ENCODE data around the gene SNX1.
"Not testable (repeated sequence)": the region's sequence is repeated elsewhere in the genome, so short reads cannot be mapped to it uniquely, and the experiment has no call there.

SNX1 gene

DNA sequence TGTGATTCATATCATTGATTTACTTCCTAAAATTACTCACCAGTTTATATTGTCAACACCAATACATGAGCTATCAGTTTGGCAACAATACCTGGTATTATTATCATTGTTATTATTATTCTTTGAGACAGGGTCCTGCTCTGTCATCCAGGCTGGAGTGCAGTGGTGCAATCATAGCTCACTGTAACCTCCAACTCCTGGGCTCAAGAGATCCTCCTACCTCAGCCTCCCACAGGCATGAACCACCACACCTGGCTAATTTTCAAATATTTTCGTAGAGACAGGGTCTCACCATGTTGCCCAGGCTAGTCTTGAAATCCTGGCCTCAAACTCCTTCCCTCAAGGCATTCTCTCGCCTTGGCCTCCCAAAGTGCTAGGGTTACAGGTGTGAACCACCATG, 22.3 kb upstream of the SNX1 start:
- DNase-seq (ENCODE audit: low spot score) = not testable (repeated sequence)

DNA sequence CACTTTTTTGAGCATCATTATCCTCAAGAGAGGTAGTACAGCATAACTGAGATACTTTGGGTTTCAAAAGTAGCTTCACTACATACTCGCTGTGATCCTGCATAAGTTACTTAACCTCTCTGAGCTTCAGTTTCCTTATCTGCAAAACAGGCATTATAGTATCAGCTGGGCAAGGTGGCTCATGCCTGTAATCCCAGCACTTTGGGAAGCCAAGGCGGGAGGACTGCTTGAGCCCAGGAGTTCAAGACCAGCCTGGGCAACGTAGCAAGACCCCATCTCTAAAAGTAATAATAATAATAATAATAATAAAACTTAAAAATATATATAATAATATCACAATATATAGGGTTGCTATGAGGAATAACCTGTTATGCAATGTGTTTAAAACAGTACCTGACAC, 13.0 kb upstream of the SNX1 start:
- DNase-seq (ENCODE audit: low spot score) = no peak

DNA sequence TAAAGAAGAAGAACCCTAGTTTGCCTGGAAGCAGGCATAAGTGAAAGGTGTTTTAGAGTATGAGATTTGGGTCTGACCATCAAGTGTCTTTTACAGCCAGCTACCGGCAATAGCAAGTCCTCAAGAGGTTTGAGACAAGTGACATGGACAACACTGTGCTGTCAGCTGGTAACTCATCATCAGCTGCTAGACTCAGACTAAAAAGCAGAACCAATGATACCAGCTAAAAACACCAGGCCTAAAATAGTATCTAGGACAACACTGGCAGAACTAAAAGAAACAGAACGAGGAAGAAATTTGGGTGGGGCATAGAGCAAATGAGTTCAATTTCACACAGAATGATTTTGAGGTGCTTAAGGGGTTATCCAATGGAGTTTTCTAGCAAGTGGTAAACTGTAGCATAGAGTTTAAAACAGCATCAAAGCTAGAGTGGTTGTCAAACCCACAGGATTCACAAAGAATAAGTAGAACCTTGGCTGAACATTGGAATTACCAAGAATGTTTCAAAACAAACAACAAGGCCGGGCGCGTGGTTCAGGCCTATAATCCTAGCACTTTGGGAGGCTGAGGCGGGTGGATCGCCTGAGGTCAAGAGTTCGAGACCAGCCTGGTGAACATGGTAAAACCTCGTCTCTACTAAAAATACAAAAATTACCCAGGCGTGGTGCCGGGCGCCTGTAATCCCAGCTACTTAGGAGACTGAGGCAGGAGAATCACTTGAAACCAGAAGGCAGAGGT, 6.1 kb upstream of the SNX1 start:
- DNase-seq (ENCODE audit: low spot score) = no peak

DNA sequence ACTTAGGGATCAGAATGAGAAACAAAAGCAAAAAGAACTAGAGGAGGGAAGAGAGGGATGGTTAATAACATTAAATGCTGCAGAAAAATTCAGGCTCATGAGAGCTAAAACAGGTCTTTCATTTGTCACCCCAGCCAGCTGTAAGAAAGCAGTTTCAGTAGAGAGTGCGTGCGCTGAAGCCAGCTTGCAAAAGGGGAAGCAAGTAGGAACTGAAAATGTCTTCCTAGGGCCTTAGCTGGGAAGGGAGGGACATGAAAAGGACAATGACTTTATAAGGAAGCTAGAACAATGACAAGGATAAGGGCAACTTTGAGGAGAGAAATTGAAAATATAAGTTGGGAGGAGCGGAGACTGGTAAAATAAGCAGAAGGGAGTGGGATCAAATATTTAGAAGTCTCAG, 5.3 kb upstream of the SNX1 start:
- no peak for DNase-seq (ENCODE audit: low spot score)

DNA sequence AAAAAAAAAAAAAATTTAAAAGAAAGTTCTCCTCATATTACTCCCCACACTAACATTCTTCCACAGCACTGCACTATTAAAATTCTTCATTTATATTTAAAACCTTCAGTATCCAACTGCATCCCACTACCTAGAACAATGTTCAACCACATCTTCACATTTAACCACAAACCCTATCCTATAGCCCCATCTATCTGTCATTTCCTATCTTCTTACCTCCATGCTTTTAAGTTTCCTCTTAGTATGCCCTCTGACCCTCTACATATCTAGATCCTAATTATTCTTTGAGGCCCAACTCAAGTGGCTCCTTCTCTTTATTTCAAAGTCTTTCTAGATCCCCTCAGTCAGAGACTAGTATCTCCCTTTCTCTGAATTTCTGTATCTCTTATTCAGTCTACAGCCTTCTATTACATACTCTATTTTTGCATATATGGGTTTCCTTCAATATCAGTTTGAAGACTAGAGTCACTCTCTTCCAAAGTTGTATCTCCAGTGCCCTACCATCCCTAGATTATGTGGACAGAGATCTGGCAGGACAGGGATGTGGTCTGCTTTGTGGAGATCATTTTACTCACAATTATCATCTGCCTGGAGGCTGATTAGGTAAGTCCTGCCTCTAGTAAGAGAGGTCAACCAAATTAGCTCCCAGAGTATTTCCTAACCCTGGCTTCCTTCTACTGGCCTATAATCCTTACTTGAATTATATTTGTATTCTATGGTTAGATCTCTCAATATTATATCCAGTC, 3.5 kb upstream of the SNX1 start:
- DNase-seq (ENCODE audit: low spot score) = no peak

DNA sequence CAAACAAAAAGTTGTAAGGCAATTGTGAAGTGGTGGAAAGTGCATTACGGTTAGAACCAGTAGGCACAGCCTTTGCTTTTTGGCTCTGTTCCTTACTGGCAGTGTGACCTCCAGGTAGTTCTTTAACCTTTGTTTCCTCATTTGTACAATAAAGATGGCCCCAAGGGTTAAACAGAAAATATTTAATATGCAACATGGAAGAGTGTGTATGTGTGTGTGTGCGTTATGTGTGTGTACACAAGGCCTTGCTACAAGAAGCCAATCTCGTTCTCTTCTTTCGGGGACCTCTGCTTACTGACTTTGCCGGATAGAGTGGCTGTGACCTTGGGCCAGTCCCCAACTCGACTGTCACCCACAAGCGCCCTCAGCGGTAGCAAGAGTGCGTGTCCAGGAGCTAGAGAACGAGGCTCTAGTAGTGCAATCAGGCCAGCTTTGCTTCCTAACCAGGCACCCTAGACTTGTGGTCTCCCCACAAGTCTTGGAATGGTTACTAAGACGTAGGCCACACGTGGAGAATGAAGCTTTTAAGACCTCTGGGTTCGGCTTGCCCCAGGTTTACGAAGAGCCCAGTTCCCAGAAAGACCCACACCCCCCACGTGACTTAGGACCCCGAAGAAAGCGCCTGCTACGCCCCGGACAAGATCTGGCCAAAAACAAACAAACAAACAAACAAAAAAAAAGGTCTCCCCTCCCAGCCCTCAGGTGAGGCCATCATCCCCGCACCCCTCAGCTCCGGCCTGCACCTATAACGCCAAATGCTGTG, 2.7 kb upstream of the SNX1 start:
- no peak for DNase-seq (ENCODE audit: low spot score)

DNA sequence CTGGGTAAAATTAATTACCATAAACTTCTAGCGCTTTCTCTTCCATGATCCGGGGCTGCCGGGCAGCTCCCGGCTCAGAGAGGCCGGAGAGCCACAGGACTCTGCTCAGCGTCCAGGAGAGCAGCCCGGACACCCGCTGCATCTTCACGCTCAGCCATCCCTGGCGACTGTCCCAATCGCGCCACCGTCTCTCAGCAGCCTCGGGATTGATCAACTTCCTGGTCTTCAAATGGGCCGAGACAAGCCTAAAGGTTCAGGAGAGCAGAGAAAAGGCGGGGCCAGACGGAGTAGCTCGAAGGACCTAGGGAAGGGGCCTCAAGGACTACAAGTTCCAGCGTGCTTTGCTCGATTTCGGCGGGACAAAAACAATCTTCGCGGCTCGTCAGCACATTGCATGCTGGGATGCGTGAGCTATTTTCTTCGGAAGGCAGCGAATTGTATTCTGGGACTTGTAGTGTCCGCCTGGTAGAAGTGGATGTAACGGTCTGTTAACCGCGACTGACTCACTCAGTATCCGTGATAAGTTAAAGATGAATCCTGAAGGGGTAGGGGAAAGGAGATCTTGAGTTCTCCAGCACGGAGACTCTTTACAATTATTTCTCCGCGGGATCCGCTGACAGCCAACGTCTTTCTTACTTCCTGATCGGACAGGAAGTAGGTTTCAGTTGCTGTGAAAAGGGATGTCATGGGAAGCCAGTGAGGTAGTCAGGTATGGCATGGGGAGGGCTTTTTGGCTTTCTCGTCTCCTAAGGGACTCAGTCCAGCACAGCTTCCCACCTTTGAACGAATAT, 2.0 kb upstream of the SNX1 start, which contains the start of gene CIAO2A:
CIAO2A (minus strand) TSS at position 212 of the 791 bp plus-strand sequence; CDS start at position 142, 70 bp downstream.
- peak; percentile 98 for DNase-seq (ENCODE audit: low spot score)

DNA sequence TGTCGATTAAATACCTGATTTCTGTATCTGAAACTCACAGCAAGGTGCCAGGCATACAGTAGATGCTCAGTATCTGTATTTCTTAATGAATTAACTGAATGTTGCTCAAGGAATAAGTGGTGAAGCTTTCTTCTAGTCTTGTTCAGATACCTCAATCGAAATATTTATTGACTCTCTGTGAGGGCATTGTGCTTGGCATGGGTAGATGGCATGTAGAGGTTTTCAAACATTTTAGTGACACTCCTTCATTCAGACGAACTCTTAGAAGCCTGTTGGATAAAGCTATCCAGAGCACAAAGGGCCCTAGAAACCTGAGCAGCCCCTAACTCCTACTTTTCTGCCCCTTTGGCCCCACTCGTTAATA, 369 bp upstream of the SNX1 start:
- no peak for DNase-seq (ENCODE audit: low spot score)

DNA sequence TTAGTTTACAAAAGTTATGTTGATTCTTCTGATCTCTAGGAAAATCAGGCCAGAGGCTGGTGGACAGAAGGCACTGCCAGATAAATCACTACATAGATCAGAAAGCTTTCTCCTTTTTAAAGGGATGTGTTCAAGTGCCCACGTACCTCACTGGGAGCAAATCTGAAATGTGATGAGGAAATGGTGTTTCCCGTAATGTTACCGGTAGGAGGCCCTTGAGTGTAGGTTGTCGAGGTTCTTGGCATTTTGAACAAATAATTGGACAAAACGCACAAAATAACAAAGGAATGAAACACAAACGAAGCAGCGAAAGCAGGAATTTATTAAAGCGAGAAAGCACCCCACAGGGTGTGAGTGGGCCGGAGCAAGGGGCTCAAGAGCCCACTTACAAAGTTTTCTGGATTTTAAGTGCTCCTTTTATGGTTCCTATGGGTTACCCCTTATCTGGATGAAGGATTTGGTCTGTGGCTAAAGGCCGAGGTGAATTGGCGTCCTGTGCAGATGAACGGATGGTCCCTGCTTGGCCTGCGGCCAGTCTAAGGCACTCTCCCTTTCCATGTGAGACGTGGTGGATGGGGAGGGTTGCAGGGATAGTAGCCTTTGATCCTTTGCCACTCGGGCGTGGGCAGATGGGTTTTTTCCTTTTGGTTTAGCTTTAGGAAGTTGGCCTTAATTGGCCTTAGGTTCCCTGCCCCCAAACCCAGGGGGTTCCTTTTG, 1.0 kb downstream of the SNX1 start:
- DNase-seq (ENCODE audit: low spot score) = peak; percentile 19

DNA sequence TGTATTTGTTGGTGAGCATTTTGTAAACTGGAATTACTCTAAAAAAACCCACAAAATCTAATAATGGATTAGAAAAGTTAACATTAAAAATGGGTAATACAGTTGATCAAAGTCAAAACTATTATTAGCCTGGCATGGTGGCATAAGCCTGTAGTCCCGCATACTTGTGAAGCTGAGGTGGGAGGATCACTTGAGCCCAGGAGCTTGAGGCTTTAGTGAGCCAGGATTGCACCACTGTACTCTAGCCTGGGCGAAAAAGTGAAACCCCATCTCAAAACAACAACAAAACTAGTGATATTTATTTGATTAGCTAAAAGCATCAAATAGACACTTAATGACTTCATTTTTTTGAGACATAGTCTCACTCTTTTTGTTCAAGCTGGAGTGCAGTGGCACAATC, 3.6 kb downstream of the SNX1 start:
- DNase-seq (ENCODE audit: low spot score) = no peak

DNA sequence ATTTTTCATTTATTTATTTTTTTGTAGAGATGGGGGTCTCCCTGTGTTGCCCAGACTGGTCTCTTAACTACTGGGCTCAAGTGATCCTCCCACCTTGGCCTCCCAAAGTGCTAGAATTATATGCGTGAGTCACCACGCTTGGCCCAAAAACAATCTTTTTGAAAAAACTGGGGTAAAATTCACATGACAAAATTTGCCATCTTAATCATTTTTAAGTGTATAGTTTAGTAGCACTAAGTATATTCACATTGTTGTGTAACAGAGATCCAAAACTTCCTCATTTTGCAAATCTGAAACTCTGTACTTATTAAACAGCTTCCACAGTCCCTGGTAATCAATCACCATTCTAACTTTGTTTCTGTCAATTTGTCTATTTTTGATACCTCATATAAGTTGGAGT, 5.2 kb downstream of the SNX1 start:
- no peak for DNase-seq (ENCODE audit: low spot score)

DNA sequence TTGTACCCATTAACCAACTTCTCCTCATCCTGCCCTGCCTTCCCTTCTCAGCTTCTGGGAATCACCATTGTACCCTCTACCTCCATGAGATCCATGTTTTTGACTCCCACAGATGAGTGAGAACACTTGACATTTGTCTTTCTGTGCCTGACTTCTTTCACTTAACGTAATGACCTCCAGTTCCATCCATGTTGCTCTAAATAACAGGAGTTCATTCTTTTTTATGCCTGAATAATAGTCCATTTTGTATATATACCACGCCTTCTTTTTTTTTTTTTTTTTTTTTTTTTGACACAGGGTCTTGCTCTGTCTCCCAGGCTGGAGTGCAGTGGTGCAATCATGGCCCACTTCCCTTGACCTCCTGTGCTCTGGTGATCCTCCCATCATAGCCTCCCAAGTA, 6.7 kb downstream of the SNX1 start:
- no peak for DNase-seq (ENCODE audit: low spot score)

DNA sequence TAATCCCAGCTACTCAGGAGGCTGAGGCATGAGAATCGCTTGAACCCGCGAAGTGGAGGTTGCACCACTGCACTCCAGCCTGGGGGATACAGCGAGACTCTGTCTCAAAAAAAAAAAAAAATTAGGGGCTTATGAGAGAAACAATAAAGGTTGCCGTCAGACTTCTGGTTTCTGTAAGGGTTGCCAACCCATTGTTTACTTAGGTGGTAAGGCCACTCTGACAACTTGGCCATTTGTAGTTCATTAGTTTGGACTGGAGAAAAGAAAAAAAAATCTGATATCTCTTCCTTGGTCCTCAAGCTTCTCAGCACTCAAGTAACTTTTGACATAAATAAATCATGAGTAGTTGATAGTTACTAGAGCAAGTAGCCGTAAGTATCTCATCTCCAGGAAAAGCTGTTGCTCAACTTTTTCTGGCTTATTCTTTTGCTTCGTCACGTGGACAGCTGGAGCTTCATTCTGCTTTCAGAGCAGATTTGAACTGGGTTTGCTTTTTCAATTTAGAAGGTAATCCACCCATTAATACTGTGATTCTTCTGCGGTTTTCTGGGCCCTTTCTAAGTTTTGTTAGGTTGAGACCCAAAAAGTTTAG, 9.4 kb downstream of the SNX1 start:
- DNase-seq (ENCODE audit: low spot score) = no peak

DNA sequence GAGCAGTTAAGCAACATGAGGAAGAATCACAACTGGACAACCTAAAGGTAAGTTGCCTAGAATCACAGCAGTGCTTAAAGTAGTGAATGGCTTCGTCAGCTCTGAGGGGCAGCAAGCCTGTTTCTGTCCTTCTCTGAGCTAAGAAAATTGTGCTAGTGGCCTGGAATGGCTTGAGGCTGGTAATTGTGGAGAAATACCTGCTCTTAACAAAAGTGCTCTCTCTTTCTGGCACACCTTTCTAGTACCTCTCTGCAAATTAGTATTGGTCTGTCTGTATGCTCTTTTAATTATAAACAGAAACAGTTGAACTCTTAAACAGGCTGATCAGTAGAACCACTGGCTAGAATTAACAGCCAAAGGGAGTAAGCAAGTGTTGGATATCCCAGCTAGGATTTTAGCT, 11.6 kb downstream of the SNX1 start:
- no peak for DNase-seq (ENCODE audit: low spot score)

DNA sequence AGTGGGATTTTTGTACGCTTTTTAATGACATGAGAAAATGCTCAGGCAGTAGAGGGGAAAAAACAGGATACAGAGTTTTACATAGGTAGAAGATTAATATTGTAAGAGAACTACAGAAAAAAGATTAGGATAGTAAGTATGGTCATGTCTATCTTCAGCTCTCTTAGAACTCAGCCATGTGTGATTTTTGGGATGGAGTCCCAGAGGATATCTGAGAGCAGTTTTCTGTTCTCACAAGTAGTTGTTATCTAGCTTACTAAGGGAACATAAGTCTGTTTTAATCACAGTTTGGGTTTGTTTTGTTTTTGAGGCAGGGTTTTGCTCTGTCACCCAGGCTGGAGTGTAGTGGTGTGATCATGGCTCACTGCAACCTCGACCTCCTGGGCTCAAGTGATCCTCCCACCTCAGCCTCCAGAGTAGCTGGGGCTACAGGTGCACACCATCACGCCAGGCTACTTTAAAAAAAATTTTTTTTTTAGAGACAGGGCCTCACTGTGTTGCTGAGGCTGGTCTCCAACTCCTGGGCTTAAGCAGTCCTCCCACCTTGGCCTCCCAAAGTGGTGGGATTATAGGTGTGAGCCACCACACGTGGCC, 14.4 kb downstream of the SNX1 start:
- not testable (repeated sequence) for DNase-seq (ENCODE audit: low spot score)

DNA sequence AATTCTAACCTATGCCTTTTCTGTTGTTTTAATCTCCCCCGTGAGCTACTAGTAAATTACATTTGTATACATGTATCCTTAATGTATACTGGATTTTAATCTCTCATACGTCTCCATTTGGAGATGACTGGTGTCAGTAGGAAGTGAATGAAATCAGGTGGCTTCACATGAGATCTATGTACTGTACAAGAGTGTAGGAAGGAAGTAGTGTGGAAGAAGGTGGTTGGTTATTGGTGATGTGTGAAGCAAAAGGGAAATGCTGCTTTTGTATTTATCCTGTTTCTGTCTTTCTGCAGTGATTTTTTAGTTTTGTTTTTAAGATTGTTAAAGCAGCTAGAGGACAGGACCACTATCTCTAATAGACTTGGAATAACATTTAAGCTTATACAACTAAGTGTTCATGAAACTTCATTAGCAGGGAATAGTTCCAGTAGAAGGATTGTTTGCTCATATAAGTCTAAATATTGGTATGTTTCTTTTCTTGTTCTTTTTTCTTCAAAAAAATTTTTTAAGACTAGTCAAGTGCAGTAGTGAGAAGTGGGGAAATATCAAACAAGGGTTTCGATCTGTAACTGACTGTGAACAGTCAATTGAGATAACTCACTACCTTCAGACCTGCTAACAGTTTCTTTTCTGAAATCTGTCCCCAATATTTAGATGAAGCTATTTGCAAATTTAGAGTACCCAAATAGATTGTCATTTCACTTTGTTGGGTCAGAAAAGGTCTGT, 15.3 kb downstream of the SNX1 start:
- DNase-seq (ENCODE audit: low spot score) = no peak

DNA sequence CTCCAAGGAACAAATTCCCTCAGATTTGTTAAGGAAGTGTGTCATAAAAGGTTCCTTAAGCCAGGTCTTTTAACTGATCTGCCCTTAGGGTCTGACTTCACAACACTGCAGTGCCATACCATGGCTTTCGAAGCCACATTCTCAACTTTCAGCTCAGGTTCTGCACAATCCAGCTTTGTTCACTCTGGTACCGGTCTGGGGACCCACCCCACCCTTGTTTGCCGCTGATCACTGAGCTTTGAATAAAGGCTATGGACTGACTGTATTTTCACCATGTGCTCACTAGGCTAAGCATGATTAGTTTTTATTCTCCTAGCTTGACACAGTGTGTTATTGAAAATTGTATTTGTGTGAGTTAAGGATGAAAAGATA, 15.9 kb downstream of the SNX1 start:
- DNase-seq (ENCODE audit: low spot score) = peak; percentile 22

DNA sequence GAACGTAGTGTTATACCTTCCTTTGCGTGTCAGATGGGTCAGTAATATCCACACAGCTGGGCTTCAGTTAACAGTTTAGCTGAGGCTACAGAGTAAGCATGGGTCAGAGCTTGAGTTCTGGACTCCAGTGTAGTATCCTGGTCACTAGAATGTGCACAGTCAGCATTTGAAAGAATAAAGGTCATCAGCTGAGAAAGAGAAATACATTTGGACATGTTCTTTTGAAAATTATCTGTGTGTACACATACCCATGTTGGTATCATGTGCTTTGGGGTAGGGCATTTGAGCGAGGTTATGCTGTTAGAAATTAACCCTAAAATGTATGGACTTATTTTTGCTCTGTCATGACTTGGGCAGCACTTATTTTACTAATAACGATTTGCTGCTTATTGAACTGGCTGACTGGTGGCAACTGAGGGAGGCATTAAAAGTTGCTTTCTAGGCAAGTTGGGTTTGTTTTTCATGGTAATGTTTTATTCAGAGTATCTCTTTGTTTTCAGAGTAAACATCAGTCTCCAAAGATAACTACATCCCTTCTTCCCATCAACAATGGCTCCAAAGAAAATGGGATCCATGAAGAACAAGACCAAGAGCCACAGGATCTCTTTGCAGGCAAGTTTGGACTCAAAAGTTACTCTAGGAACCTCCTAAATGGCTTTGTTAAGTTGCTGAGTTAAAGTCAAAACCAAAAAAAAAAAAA, 16.4 kb downstream of the SNX1 start:
- no peak for DNase-seq (ENCODE audit: low spot score)

DNA sequence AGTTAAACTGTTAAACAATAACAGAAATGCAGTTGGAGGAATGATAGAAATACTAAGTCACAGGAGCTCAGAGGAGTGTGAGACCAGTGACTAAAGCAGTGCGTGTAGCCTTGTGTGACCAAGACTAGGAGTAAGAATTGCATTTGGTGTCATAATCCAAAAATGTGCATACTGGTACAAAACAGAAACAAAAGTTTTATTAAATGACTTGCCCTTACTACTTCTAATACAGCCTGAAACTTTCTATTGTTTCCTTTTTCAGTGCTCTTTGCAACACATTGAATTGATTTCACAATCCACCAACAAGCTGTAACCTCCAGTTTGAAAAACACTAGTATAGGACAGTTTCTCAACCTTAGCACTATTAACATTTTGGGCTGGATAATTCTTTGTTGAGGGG, 17.1 kb downstream of the SNX1 start:
- DNase-seq (ENCODE audit: low spot score) = no peak

Measured in kidney capillary endothelial cell (primary cell).